GM21390 (cell line): ENCODE results near the gene VRK3.
"Not testable (repeated sequence)": the region's sequence is repeated elsewhere in the genome, so short reads cannot be mapped to it uniquely, and the experiment has no call there.

Source experiments
- ATAC-seq: cut with Tn5 transposase; IDR thresholded peaks from one replicate; pipeline ENCODE4 v1.9.1; 2021; ENCODE audit not compliant: unreplicated experiment

Gene VRK3

DNA sequence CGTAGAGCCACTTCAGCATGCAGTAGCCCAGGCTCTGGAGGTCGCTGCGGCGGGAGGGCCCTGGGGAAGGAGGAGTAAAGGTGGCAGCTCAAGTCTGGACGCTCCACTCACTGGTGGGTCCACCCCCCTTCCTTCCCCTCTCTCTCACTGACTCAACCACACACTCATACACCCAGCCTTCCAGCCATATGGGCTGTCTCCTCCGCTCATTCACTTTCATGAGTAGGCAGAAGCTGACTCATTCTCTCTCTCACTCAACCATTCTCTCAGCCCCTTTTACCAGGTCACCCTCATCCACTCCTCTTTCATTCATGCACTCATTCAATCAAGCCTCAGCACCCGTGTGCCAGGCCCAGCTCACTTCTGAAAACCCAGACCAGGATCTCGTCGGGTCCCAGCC, 36.7 kb downstream of the VRK3 start:
- no peak for ATAC-seq

- ATAC-seq = no peak
These were observed 37.2 kb downstream of the VRK3 start for GRCh38 chr19:49988007-49988406.

- ATAC-seq = no peak
These were observed 37.9 kb downstream of the VRK3 start for GRCh38 chr19:49987159-49987698.

DNA sequence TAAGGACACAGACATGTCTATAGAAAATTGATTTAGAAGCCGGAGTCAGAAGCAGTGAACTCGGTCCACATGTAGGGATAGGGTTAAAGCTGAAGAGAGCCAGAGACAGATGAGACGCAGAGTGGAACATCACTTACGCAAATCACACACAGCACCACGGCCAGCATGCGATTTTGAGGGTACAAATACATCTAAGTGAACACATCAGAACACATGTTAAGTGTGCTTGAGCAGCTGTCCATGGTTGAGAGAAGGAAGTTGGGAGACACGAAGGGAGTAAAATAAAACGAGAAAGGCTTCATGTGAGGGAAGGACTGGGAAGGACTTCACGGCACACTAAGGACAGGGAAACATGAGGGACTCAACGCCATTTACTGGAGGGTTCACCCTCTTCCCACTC, 38.8 kb downstream of the VRK3 start:
- ATAC-seq = no peak

GRCh38 chr19:49985871-49986270, 39.3 kb downstream of the VRK3 start:
- ATAC-seq = no peak

- no peak for ATAC-seq
These were observed 40.7 kb downstream of the VRK3 start for GRCh38 chr19:49984491-49984890.

- no peak for ATAC-seq
These were observed 41.4 kb downstream of the VRK3 start for GRCh38 chr19:49983645-49984229.

DNA sequence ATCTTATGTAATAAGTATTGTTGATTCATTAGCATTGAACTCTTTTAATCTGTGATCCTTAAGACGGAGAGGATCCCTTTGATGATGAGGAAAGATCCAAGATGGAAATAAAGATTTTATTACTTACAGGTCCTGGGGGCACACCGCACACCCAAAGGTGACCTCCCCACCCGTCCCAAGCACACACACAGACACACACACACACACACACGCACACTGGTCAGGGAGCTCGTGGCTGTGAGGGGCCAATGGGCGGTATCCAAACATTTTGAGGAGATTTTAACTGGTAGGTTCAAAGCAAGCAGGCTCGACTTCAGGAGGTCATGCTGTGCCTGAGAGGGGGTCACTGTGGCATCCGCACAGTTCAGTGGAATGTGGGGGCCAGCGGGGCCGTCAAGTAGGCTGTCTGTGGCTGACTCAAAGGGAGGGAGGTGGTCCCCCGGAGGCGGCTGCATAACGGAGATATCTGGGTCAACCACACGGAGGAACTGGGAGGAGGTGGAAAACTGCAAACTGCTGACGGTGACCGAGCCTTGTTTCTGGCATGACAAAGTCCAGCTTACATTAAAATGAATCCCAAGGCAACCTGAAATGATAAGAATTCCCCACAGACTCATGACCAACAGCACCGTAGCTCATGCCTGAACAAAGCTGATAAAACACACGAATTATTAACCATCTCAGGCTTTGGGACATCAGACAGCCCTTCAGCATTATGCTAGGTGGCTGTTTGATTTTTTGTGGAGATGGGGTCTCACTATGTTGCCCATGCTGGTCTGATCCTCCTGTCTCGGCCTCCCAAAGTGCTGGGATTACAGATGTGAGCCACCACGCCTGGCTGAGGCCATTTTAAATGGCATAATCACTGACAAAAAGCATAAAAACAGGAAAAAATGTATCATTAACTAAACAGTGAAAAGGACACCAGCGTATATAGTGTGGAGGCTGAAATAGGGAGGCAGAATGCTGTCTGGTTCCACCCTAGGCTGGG, 43.3 kb downstream of the VRK3 start:
- no peak for ATAC-seq

GRCh38 chr19:49978324-49978723, 46.8 kb downstream of the VRK3 start:
- ATAC-seq = no peak

DNA sequence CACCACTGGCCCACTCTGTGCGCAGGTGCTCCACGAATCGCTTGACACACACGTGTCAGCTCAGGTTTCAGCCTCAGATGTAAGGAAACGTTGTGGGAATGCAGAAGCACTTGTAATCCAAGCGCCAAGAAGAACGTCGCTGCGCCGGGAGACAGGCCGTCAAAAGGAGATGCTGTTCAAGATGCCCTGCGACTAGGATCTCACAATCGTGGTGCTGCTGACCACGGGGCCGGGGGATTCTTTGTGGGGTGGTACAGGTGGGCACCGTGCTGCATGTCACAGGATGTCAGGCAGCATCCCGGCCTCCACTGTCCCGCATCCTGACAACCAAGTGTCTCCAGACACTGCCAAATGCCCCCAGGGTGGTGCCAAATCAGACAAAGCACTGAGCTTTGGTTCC, 47.3 kb downstream of the VRK3 start:
- ATAC-seq = no peak

GRCh38 chr19:49977076-49977475, 48.1 kb downstream of the VRK3 start:
- no peak for ATAC-seq

DNA sequence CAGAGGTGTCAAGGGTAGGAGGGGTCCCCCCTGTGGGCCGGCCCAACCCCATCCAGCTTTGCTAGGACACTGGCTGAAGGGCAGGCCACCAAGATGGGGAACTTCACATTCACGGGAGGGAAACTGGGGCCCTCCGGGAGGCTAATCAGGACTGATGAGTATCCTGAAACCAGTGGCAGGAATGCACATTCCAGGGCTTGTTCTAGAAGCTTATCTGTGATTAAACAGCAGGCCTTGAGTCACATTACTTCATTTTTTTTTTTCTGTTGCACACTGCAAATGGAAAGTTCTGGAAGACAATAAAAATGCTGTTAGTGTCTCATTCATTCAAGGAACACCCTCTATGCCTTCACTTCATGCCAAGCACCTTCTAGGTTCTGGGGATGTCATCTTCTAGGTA, 48.7 kb downstream of the VRK3 start:
- no peak for ATAC-seq

DNA sequence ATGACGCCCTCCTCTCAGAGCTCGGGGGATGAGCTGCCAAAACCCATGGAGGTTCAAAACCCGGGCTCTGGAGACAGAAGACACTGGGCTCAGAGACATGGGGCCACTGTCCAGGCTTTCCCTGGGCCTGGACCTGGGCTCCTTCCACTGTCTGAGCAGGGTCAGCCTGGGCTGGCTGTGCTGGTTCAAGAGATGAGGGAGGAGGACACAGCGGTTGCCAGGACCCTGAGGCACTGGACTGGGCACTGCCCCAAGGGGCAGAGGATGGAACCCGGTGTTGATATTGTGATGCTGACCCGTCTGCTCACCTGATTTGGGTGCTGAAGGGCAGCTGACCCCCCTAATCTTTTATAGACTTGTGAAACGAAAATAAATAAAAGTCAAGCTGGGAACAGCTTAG, 50.1 kb downstream of the VRK3 start:
- ATAC-seq = no peak

DNA sequence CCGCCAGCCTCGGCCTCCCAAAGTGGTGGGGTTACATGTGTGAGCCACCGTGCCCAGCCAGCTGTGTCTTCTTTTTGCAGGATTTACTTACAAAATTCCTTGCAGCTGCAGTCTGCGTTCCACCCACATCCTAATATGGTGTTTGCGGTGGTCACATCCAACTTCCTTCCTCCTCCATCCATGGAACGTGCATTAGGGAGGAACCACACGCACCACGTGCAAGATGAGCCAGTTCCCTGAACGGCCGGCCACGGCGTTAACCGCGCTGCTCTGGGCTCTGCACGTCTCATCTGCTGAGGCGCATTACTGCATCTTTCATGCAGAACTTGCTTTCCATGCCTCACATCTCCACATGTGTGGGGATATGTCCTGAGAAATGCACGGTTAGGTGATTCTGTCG, 51.2 kb downstream of the VRK3 start:
- ATAC-seq = no peak

DNA sequence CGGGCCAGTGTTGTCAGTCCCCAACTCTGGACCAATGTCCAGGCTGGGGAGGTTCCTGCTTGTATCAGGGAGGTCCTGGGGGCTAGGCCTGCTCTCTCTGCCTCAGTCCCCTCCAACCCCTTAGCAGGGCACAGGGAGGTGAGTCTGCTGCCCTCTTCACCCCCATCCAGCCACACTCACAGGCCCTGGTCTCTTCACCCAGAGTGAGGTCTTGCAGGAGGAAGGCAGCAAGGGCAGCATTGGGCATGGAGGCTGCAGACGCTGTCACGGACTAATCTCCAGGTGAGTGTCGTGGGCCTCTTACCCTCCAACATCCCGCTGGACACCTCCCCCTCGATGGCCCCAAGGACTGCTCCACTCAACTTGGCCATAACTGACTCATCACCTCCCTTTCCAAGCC, 52.3 kb downstream of the VRK3 start:
- no peak for ATAC-seq

DNA sequence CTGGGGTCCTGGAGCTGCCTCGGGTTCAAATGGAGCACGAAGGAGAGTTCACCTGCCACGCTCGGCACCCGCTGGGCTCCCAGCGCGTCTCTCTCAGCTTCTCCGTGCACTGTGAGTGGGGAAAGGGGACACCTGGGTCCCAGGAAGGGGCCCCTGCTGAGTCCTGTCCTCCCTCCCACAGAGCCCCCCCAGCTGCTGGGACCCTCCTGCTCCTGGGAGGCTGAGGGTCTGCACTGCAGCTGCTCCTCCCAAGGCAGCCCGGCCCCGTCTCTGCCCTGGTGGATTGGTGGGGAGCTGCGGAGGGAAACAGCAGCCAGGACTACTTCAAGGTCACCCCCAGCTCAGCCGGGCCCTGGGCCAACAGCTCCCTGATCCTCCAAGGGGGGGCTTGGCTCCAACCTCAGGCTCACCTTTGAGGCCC, 53.2 kb downstream of the VRK3 start:
- no peak for ATAC-seq

GRCh38 chr19:49969355-49969754, 55.8 kb downstream of the VRK3 start:
- not testable (repeated sequence) for ATAC-seq

- no peak for ATAC-seq
These were observed 56.8 kb downstream of the VRK3 start for GRCh38 chr19:49968279-49968922.

DNA sequence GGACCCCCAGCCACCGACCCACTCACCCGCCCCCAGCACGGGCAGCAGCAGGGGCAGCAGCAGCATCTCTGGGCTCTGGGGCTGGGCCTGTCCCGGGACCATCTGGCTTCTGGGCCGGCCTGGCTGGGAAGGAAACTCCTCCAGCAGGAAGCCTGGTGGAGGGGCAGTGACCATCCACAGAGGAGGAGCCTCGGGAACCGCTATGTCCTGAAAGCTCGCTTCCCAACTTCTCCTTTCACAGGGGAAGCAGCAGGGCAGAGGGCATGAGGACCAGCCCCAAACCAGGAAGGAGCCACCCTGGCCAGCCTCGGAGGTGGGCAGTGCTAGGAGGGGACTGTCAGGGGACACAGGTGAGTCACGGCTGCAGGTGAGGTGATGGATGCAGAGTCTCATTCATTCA, 64.2 kb downstream of the VRK3 start, which contains the start of gene SIGLEC11:
Gene SIGLEC11, minus strand, starts transcription at position 193 of the 400 bp plus-strand sequence. Its CDS starts 91 bp downstream, at position 102.
- ATAC-seq = not testable (repeated sequence)

- not testable (repeated sequence) for ATAC-seq
These were observed 65.3 kb downstream of the VRK3 start for GRCh38 chr19:49959892-49960291.

DNA sequence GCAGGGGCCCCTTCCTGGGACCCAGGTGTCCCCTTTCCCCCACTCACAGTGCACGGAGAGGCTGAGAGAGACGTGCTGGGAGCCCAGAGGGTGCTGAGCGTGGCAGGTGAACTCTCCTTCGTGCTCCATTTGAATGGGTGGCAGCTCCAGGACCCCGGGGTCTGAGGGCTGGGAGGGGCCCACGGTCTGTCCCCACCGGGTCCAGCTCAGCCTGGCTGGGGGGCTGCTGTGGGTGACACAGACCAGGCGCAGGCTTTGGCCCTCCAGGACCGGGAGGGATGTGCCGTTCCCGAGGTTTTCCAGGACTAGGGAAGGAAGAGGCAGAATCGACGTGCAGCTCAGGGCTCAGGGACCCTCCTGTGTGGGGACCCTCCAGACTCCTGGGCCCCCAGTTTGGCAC, 66.6 kb downstream of the VRK3 start:
- ATAC-seq = not testable (repeated sequence)
